22Rv1 (cell line): ENCODE results near the gene ACTR8.

Experiments used
- H3K27ac ChIP-seq: fragments of 450-650 bp; 2 replicates; pipeline ENCODE4 v1.5.1; 2017
- ZFX ChIP-seq: fragments of 450-650 bp; IDR thresholded peaks from 2 replicates; pipeline ENCODE4 v1.6.1; 2017; ENCODE audit warnings: antibody characterized with exemption, borderline replicate concordance
- TF ChIP-seq, protein P1 (sequence below): fragments of 450-650 bp; IDR thresholded peaks from 2 replicates; pipeline ENCODE4 v1.5.1; 2017; ENCODE audit warnings: mild to moderate bottlenecking

Gene ACTR8

DNA sequence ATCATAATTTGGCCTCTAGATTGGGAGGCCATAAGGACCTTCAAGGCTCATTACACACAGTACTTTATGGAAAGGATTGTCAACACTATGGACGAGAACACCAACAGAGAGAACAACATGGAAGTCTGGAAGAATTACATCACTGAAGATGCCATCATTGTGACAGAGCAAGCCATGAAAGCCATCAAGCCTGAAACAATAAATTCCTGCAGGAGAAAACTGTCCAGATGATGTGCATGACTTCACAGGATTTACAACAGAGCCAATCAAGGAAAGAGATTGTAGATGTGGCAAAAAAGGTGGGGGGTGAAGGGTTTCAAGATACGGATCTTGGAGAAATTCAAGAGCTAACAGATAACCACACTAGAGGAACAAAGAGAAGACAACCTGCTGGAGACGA lies 19.7 kb downstream of the ACTR8 start:
- TF ChIP-seq ZFX = no peak
- TF ChIP-seq, protein P1, sequence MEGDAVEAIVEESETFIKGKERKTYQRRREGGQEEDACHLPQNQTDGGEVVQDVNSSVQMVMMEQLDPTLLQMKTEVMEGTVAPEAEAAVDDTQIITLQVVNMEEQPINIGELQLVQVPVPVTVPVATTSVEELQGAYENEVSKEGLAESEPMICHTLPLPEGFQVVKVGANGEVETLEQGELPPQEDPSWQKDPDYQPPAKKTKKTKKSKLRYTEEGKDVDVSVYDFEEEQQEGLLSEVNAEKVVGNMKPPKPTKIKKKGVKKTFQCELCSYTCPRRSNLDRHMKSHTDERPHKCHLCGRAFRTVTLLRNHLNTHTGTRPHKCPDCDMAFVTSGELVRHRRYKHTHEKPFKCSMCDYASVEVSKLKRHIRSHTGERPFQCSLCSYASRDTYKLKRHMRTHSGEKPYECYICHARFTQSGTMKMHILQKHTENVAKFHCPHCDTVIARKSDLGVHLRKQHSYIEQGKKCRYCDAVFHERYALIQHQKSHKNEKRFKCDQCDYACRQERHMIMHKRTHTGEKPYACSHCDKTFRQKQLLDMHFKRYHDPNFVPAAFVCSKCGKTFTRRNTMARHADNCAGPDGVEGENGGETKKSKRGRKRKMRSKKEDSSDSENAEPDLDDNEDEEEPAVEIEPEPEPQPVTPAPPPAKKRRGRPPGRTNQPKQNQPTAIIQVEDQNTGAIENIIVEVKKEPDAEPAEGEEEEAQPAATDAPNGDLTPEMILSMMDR = no peak
- no peak overlapping the region for H3K27ac ChIP-seq

DNA sequence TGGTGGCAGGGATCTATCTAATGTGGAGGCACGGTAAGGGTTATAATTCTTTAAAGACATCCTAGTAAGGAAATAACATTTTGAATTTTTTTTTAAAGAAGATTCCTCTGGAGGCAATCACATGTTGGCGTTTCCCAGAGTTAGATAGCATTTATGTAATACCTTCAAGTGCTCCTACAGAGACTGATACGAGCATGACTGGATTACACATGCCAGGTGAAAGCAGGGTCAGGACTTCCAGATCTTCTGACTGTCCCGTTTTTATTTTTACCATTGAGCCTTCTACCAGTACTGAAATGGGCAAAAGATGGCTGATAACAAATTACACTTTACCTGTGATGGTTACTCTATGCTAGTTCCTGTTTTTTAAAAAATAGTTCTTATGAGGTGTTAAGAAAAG lies 21.8 kb downstream of the ACTR8 start:
- no peak for TF ChIP-seq ZFX
- TF ChIP-seq, protein P1 = no peak
- H3K27ac ChIP-seq = no peak overlapping the region

DNA sequence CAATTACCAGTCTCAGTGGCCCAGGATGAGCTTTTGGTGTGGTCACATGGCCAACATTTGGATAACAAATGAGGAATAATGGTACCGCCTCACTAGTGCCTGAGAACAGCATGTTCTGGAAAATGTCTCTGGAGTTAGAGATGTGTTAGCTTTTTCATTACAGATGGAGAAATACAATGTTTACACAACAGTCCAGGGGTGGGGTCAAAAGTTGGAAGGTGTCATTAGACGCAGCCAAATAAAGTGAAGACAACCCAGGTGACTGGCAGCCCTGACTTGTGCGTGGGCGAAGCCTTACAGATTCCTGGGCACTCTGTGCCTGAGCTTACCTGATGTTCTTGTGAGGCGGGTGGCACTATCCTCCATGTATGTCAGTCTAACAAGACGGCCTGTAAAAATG lies 22.8 kb downstream of the ACTR8 start:
- 0 out of 2 replicates have a peak overlapping the region, but pooled peaks have one; percentile 12 for H3K27ac ChIP-seq
- no peak for TF ChIP-seq ZFX
- TF ChIP-seq, protein P1 = no peak

DNA sequence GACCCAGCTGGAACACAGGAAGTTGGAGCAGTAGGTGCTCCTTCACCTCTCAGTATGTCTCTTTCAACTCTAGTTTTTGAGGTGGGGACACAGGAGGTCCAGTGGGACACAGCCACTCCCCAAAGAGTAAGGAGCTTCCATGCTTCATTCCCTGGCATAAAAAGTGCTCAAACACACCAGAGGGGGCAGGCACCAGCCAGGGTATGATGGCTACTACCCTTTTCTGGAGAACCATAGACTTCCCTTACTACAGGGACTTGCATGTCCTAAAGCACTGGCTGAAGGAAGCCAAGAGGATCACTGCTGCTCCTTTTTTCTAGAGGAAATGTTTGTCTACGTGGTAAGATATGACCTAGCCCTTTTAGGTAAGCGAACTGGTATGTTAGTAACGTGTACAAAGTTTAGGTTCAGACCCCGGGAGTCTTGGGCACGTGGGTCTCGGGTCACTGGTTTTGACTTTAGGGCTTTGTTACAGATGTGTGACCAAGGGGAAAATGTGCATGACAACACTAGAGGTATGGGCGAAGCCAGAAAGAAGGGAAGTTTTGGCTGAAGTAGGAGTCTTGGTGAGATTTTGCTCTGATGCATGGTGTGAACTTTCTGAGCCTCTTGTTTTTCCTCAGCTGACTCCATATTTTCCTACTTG lies 23.7 kb downstream of the ACTR8 start:
- TF ChIP-seq, protein P1 = no peak
- TF ChIP-seq ZFX = no peak
- H3K27ac ChIP-seq = no peak overlapping the region

DNA sequence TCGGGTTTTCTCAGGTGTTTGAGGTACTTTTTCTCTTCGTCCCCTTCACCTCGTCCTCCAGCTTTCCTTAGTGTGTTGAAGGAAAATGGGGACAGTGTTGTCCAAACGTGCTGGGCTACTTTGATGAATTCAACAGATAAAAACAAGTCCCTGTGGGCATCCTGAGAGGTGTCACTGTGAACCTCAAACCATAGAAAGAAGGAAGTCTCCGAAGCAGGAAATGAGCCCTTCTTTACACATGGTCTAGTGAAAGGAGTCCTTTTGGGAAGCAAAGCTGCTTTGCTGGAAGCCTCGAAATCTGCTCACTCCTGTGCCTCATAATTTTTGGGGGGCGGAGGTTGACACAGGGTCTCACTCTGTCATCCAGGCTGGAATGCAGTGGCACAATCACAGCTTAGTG lies 25.0 kb downstream of the ACTR8 start:
- H3K27ac ChIP-seq = no peak overlapping the region
- TF ChIP-seq, protein P1 = no peak
- TF ChIP-seq ZFX = no peak

DNA sequence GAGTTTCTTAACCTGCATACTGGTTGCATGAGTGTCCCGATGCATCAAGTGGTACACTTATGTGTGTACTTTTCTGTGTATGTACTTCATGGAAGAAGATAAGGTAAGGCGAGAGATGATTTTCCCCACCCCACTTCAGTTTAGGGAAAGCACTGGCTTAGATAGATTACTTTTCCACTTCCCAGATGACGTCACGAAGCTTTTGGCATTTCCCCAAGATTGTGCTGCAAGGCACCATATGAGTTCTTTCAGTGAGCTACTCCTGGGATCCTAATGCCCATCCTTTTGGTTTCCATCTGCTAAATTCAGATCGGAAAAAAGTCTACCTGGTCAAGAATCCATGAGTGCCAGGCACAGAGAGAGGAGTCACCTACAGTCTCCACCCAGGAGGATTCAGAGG lies 31.1 kb downstream of the ACTR8 start:
- no peak overlapping the region for H3K27ac ChIP-seq
- no peak for TF ChIP-seq ZFX
- TF ChIP-seq, protein P1 = no peak

DNA sequence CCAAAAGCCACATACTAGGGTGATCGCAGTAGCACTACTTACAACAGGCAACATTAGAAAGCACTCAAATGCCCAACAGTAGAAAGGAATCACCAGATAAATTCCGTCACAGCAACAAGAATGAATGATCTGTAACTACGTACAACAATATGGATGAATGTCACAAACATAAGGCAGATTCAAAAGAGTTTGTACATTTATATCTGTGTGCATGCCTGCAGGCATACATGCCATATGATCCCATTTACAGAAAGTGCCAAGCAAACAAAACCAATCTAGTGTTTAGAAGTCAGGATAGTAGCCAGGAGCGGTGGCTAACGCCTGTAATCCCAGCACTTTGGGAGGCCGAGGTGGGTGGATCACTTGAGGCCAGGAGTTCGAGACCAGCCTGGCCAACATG lies 32.0 kb downstream of the ACTR8 start:
- TF ChIP-seq, protein P1 = no peak
- no peak for TF ChIP-seq ZFX
- H3K27ac ChIP-seq = no peak overlapping the region
